Measurements from ENCODE around the gene HERC5.

Gene HERC5

GRCh38 chr4:88448889-88449288 lies 8.0 kb upstream of the HERC5 start:
- no peak for DNase-seq

GRCh38 chr4:88449290-88449689 lies 7.6 kb upstream of the HERC5 start:
- DNase-seq: no peak

- no peak for DNase-seq
Measured at GRCh38 chr4:88451205-88451604, 5.7 kb upstream of the HERC5 start.

- no peak for DNase-seq
Measured at GRCh38 chr4:88452912-88453311, 4.0 kb upstream of the HERC5 start.

- no peak for DNase-seq
Measured at GRCh38 chr4:88457307-88458103, 586 bp downstream of the HERC5 start.

- no peak for DNase-seq
Measured at GRCh38 chr4:88458104-88458740, 1.3 kb downstream of the HERC5 start.

GRCh38 chr4:88465653-88466192 lies 8.8 kb downstream of the HERC5 start:
- no peak for DNase-seq

GRCh38 chr4:88467392-88467791 lies 10.5 kb downstream of the HERC5 start:
- no peak for DNase-seq

- no peak for DNase-seq
Measured at GRCh38 chr4:88477229-88477860, 20.4 kb downstream of the HERC5 start.

- no peak for DNase-seq
Measured at GRCh38 chr4:88478247-88478646, 21.3 kb downstream of the HERC5 start.

- no peak for DNase-seq
Measured at GRCh38 chr4:88481537-88481936, 24.6 kb downstream of the HERC5 start.

- DNase-seq: no peak
Measured at GRCh38 chr4:88489100-88489761, 32.3 kb downstream of the HERC5 start.

GRCh38 chr4:88497859-88498409 lies 41.0 kb downstream of the HERC5 start:
- no peak for DNase-seq

GRCh38 chr4:88503344-88503743 lies 46.4 kb downstream of the HERC5 start:
- no peak for DNase-seq

GRCh38 chr4:88511236-88511635 lies 54.3 kb downstream of the HERC5 start:
- DNase-seq: no peak

- DNase-seq: no peak
Measured at GRCh38 chr4:88514557-88515511, 57.9 kb downstream of the HERC5 start.

- no peak for DNase-seq
Measured at GRCh38 chr4:88516746-88517145, 59.8 kb downstream of the HERC5 start.

GRCh38 chr4:88517825-88518224 lies 60.9 kb downstream of the HERC5 start:
- DNase-seq: no peak

GRCh38 chr4:88518911-88519310 lies 62.0 kb downstream of the HERC5 start:
- DNase-seq: no peak

- no peak for DNase-seq
Measured at GRCh38 chr4:88522702-88523324, 65.9 kb downstream of the HERC5 start.

Measured in NCI-H1048 (cell line).